Amniotic epithelial cell (primary cell): Measurements from ENCODE around the gene SARS1.
"Not testable (repeated sequence)": the region's sequence is repeated elsewhere in the genome, so short reads cannot be mapped to it uniquely, and the experiment has no call there.

Experiments used
- DNase-seq: peaks from one replicate; pipeline ENCODE4 v3.0.0-alpha.2; 2010; ENCODE audit warnings: low read depth

Gene SARS1

GRCh38 chr1:109193653-109194590 lies 19.8 kb upstream of the SARS1 start:
- DNase-seq: no peak

DNA sequence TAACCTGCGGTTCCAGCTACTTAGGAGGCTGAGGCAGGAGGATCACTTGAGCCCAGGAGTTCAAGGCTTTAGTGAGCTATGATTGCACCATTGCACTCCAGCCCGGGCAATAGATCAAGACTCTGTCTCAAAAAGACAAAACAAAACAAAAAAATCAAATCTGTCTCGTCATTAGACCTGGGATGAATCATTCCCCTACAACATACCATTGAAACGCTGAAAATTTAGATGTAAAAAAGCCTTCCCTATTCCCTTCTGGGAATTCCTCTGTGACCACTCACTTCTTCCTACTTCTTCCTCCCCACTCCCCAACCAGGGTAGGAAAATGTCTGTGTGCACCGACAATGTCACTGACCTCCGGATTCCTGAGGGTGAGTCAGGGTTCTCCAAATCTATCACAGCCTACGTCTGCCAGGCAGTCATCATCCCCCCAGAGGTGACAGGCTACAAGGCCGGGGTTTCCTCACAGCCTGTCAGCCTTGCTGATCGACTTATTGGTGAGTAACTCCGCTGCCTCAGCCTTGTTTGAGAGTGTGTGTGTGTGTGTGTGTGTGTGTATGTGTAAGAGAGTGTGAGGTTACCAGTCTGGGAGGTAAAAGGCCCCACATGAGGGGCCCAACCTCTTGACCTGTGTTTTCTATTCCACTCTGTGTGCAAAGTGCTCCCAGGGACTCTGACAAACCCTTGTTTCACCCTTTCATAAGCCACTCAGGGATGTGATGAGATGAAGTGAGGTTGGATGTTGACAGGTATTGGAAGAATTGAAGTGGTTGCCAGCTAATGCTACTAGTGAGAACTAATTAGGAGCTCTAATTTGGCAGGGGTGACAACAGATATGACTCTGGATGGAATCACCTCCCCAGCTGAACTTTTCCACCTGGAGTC lies 16.3 kb upstream of the SARS1 start:
- DNase-seq: peak; percentile 96

GRCh38 chr1:109198043-109198695 lies 15.5 kb upstream of the SARS1 start:
- DNase-seq: peak; percentile 79

GRCh38 chr1:109198745-109199144 lies 15.0 kb upstream of the SARS1 start:
- peak; percentile 73 for DNase-seq

GRCh38 chr1:109199710-109200109 lies 14.0 kb upstream of the SARS1 start:
- DNase-seq: no peak

DNA sequence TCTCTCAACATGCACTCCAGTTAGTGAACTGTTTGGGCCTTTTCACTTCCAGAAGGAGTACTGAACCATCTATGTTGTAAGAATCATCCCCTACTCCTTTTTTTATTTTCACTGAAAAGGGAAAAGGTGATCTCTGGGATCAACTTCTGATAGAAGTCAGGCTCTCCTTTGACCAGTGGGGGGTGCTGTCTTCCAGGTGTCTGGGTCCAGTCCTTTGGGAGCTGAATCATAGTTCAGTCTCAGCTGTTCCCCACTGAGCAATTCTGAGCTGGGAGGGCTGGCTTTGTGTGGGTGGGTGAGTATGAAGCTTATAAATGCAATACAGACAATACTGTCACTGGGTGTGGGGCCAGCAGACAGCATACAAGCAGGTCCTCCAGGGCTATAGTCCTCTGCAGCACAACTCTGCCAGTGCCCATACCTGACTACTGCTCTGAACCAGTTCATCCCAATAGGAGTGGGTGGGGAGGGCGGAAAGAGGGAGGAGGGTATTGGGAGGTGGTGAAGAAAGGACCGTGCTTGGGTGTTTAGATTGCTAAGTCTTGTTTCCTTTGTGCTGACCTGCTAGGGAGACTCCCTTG lies 12.5 kb upstream of the SARS1 start:
- DNase-seq: peak; percentile 76

DNA sequence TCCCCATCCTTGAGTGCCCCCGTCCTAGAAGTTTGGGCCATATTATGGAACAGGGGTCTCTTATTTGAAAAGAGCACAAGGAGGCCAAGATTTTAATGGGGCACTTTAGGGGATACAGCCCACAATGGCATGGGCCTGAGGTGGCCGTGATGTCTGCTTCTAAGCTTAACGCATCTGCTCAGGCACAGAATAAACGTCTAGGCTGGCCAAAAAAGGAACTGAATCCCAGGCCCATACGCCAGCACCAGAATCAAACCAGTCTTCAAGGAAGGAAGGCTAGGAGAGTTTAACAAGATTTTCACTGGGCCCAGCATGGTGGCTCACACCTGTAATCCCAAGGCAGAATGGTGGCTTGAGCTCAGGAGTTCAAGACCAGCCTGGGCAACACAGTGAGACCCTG lies 9.2 kb upstream of the SARS1 start:
- no peak for DNase-seq

- DNase-seq: no peak
Measured at GRCh38 chr1:109206339-109206738, 7.4 kb upstream of the SARS1 start.

- DNase-seq: no peak
Measured at GRCh38 chr1:109207467-109208103, 6.1 kb upstream of the SARS1 start.

DNA sequence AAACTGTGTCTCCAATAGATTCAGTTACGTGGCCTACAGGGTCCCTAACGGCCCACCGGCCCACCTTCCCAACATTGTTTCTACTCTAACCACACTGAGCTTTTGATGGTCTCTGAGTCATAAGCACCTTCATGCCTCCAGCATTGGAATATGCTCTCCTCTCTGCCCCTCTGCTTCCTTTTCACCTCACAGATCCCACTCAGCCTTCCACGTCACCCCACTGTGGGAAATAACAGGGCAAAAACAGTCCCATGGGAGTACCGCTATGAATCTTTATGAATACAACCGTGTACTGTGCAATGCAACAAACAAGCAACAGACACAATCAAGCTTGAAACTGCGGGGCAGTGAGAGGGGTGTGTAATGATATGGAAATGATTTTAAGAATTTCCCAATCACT lies 5.3 kb upstream of the SARS1 start:
- DNase-seq: no peak

- DNase-seq: no peak
Measured at GRCh38 chr1:109208836-109209463, 4.8 kb upstream of the SARS1 start.

GRCh38 chr1:109210058-109210457 lies 3.7 kb upstream of the SARS1 start:
- no peak for DNase-seq

DNA sequence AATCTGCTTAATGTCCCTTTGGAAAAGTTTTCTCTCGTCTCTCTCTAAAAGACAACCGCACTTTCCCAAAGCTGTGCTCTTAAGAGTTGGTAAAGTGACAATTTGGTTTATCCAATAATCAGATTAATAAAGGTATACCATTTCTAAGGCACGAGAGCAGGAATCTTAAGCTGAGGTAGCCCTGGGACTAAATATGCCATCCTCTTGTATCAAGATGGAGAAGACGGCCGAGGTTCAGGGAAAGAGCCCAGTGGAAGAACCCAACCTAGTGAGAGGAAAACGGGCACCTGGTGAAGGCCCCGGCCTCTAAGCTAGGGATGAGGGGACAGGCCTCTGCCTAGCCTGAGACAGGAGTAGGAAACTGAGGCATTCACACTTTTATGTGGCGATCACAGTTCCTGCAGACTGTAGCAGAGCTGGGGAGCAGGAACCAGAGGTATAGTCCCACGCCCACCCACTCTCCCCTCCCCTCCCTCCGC lies 334 bp upstream of the SARS1 start:
- DNase-seq: no peak

DNA sequence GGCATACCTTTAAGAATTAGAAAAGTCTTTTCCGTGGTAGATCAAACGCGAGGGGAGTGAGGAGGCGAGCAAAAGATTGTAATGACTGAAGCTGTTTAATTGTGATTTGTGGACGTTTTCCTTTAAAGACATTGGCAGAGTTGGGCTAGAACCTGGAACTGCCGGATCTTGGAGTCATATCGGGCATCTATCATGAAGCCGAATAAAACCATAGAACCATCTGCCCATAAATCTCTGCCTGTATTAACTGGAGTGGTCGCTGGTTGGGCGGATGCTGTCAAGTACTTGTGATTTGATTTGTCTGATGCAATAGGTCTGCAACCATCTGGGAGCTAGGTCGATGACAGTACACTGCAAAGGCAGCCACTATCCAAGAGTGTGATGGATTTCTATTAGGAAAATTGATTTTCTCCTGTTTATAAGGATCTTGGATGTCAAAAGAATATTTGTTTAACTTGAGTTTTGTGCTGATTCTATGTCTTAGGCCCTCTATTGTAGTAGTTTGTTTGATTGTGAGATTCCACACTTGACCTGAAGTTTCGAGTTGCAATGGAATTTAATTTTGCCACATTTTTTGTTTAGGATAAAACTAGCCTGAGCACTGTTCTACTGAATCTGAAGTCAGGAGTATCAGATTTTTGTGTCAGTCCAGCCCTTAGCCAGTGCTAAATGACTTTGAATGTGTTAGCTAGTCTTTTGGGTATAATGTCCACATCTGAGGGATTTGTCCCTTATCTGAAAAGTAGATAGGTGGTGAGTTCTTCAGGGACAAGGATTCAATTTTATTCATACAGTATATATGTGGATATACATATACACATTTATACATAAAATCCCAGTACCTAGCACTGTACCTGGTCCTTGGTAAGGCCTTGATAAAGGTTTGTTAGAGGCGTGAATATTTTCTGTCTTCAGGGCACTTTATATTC lies 1.2 kb downstream of the SARS1 start:
- DNase-seq: peak; percentile 83

- DNase-seq: peak; percentile 51
Measured at GRCh38 chr1:109216662-109217061, 2.9 kb downstream of the SARS1 start.

- no peak for DNase-seq
Measured at GRCh38 chr1:109218516-109218915, 4.8 kb downstream of the SARS1 start.

GRCh38 chr1:109221201-109221600 lies 7.5 kb downstream of the SARS1 start:
- DNase-seq: not testable (repeated sequence)

GRCh38 chr1:109225308-109225707 lies 11.6 kb downstream of the SARS1 start:
- DNase-seq: no peak

- DNase-seq: no peak
Measured at GRCh38 chr1:109225711-109226445, 12.2 kb downstream of the SARS1 start.
